Panc1 (cell line): ENCODE data around the gene CRIP2.

ENCODE experiments used
- CTCF ChIP-seq: fragments of 450-650 bp; IDR thresholded peaks from 2 replicates; pipeline ENCODE4 v1.5.1; 2017; ENCODE audit warnings: mild to moderate bottlenecking
- POLR2AphosphoS5 ChIP-seq: IDR thresholded peaks from 2 replicates; pipeline ENCODE4 v1.6.1; 2012; ENCODE audit warnings: mild to moderate bottlenecking, low read depth, low read length, moderate library complexity
- REST ChIP-seq, 2 experiments: IDR thresholded peaks; 2 replicates each; pipeline ENCODE4 v1.6.1; 2011 to 2012; ENCODE audit warnings: low read depth in 2 of 2, control low read depth in 1 of 2, low read length in 1 of 2, mild to moderate bottlenecking in 1 of 2, moderate library complexity in 1 of 2; ENCODE audit not compliant: insufficient read depth in 1 of 2

- TF ChIP-seq CTCF (no peak), REST (IDR thresholded peaks at IDR 0.05; ENCODE audit: insufficient read depth in 1 of 2, low read depth in 2 of 2, low read length in 1 of 2) (no peak), POLR2AphosphoS5 (no peak)
Observed at GRCh38 chr14:105496831-105497591, 22.4 kb downstream of the CRIP2 start.
